ENCODE results near the gene EI24. TPM values are rescaled to one million over a fixed set of nuclear protein-coding genes. Genes with fewer than 3 reads are reported as not detected.
A peak's percentile ranks its signal among the peaks of the same experiment; 100 is the strongest.

Gene EI24
- total and polyA plus RNA-seq, 9 of the 15 experiments (the other 6 are each of a cell fraction or from before 2014, with no cell fraction given): 50.4 to 260 (median 168) TPM

GRCh38 chr11:125593114-125593820 lies 24.0 kb downstream of the EI24 start:
- Histone ChIP-seq H3K4me2 (ENCODE audit: insufficient read depth, low read length) (peak overlapping the region; percentile 99), H3K36me3 (ENCODE audit: control insufficient read depth, insufficient read depth, low read length) (peaks cover 38% of the 10 kb centered on the region), H3K27ac (ENCODE audit: extremely low read depth, low read depth, low read length) (peak overlapping the region; percentile 85), H3K9me3 (replicated peaks; ENCODE audit: control insufficient read depth, insufficient read depth, low read depth, low read length) (no peaks in the 10 kb centered on the region), H3K4me3 (peak overlapping the region; percentile 84), H3K4me1 (replicated peaks in 1 of 2; ENCODE audit: control insufficient read depth in 2 of 2, insufficient read depth in 2 of 2, low read length in 2 of 2) (peaks cover 17 to 18% of the 10 kb centered on the region in 2 experiments), H4K20me1 (replicated peaks; ENCODE audit: control insufficient read depth, insufficient read depth, low read length) (no peaks in the 10 kb centered on the region), H3K9ac (ENCODE audit: insufficient read depth in 1 of 2, low read depth in 2 of 2, low read length in 2 of 2) (peak overlapping the region; percentile 88 to 94), H2AFZ (ENCODE audit: low read depth, low read length) (peak overlapping the region; percentile 82), H3K9me1 (ENCODE audit: control insufficient read depth, insufficient read depth, low read length) (no peaks in the 10 kb centered on the region), H3K27me3 (ENCODE audit: control insufficient read depth in 2 of 2, insufficient read depth in 2 of 2, low read length in 2 of 2) (no peaks in the 10 kb centered on the region), H3K79me2 (ENCODE audit: control insufficient read depth, insufficient read depth, low read length) (peaks cover 65% of the 10 kb centered on the region)
- ATAC-seq: peak; percentile 24
- intact Hi-C loops (cut with micrococcal nuclease) (loop anchor here (5.0 kb wide), 1 partner anchor 34 kb away; the partner anchor contains the start of gene CHEK1), in situ Hi-C loops (cut with MboI) (no loop called here)
- ChIA-PET POLR2A (interaction anchor here (0.6 to 2.7 kb wide), 11 partner anchors 7 to 137 kb away, joined by 3 to 13 read pairs (median 4); partner anchors contain the start of genes CHEK1 and EI24), CTCF (ENCODE audit: low intra/inter-chr PET ratio) (no interaction called here)
- peak; percentile 41 to 69 (median 65) for DNase-seq (ENCODE audit: extremely low read depth in 1 of 4, low spot score in 3 of 4)
- 0% methylated on average over 15 of the region's 18 CpGs for WGBS (ENCODE audit: insufficient coverage, low coverage, missing lambda C conversion rate)
- BruUV-seq (replicated peaks): TSS peak; percentile 76
- FAIRE-seq: peak; percentile 85
- TF ChIP-seq HNRNPK (IDR thresholded peaks at IDR 0.05; ENCODE audit: low read depth, low read length, poor library complexity, severe bottlenecking) (no peak), KLF10 (CRISPR knock-in tag; IDR thresholded peaks at IDR 0.05) (no peak), NFE2 (IDR thresholded peaks at IDR 0.05; ENCODE audit: low read depth) (peak; percentile 61), ARNT (IDR thresholded peaks at IDR 0.05) (0 out of 4 replicates have a peak, but pooled peaks of 1 of the 2 experiments have one; percentile 42), WHSC1 (IDR thresholded peaks at IDR 0.05; ENCODE audit: low read length) (no peak), NBN (IDR thresholded peaks at IDR 0.05; ENCODE audit: low read depth) (peak; percentile 35; the same call in 1 of the 2 replicates), PHB (CRISPR knock-in tag; IDR thresholded peaks at IDR 0.05) (0 out of 2 replicates have a peak, but pooled peaks have one; percentile 5), OTX1 (CRISPR knock-in tag; IDR thresholded peaks at IDR 0.05) (0 out of 2 replicates have a peak, but pooled peaks have one; percentile 11), ZNF174 (CRISPR knock-in tag; IDR thresholded peaks at IDR 0.05) (no peak), JUN (IDR thresholded peaks at IDR 0.05; ENCODE audit: borderline replicate concordance, low read depth, low read length) (no peak), JUN (CRISPR knock-in tag; IDR thresholded peaks at IDR 0.05; ENCODE audit: borderline replicate concordance) (no peak), CHD1 (IDR thresholded peaks at IDR 0.05; ENCODE audit: low read length) (peak; percentile 69), PTRF (tag; IDR thresholded peaks at IDR 0.05) (no peak), NKRF (IDR thresholded peaks at IDR 0.05; ENCODE audit: borderline replicate concordance) (0 out of 2 replicates have a peak, but pooled peaks have one; percentile 69), DACH1 (IDR thresholded peaks at IDR 0.05; ENCODE audit: partially characterized antibody) (no peak)
- TF ChIP-seq, protein P1, sequence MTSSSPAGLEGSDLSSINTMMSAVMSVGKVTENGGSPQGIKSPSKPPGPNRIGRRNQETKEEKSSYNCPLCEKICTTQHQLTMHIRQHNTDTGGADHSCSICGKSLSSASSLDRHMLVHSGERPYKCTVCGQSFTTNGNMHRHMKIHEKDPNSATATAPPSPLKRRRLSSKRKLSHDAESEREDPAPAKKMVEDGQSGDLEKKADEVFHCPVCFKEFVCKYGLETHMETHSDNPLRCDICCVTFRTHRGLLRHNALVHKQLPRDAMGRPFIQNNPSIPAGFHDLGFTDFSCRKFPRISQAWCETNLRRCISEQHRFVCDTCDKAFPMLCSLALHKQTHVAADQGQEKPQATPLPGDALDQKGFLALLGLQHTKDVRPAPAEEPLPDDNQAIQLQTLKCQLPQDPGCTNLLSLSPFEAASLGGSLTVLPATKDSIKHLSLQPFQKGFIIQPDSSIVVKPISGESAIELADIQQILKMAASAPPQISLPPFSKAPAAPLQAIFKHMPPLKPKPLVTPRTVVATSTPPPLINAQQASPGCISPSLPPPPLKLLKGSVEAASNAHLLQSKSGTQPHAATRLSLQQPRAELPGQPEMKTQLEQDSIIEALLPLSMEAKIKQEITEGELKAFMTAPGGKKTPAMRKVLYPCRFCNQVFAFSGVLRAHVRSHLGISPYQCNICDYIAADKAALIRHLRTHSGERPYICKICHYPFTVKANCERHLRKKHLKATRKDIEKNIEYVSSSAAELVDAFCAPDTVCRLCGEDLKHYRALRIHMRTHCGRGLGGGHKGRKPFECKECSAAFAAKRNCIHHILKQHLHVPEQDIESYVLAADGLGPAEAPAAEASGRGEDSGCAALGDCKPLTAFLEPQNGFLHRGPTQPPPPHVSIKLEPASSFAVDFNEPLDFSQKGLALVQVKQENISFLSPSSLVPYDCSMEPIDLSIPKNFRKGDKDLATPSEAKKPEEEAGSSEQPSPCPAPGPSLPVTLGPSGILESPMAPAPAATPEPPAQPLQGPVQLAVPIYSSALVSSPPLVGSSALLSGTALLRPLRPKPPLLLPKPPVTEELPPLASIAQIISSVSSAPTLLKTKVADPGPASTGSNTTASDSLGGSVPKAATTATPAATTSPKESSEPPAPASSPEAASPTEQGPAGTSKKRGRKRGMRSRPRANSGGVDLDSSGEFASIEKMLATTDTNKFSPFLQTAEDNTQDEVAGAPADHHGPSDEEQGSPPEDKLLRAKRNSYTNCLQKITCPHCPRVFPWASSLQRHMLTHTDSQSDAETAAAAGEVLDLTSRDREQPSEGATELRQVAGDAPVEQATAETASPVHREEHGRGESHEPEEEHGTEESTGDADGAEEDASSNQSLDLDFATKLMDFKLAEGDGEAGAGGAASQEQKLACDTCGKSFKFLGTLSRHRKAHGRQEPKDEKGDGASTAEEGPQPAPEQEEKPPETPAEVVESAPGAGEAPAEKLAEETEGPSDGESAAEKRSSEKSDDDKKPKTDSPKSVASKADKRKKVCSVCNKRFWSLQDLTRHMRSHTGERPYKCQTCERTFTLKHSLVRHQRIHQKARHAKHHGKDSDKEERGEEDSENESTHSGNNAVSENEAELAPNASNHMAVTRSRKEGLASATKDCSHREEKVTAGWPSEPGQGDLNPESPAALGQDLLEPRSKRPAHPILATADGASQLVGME (CRISPR knock-in tag; IDR thresholded peaks at IDR 0.05): 0 out of 2 replicates have a peak, but pooled peaks have one; percentile 4
